Endothelial cell of umbilical vein (primary cell): Measurements from ENCODE around the gene MAPK8. TPM values are rescaled to one million over a fixed set of nuclear protein-coding genes. Genes with fewer than 3 reads are reported as not detected.

ENCODE experiments used
- BruUV-seq: library from RNA; stranded (reverse); fragments of 400-500 nt; replicated peaks from 2 replicates; lab custom pipeline; 2021; lab: Mats Ljungman, UMichigan
- CTCF ChIA-PET: fragments of 300-600, 350-600 bp; sonication (Branson Sonifier 250); formaldehyde crosslinking; loops from one replicate; lab custom pipeline; 2021; ENCODE audit warnings: antibody characterized with exemption, inconsistent platforms; lab: Charles Lee
- POLR2A ChIA-PET: fragments of 300-600, 350-600 bp; sonication (Branson Sonifier 250); formaldehyde crosslinking; loops from one replicate; lab custom pipeline; 2021; ENCODE audit warnings: antibody characterized with exemption, inconsistent platforms; lab: Charles Lee
- DNase-seq: peaks from one replicate; pipeline ENCODE4 v3.0.0-alpha.2; 2011; ENCODE audit warnings: low read depth, low spot score
- FAIRE-seq: peaks from 2 replicates; lab custom pipeline; 2011; peaks lifted over from hg19 to GRCh38; lab: Jason Lieb, UNC
- H2AFZ ChIP-seq: 2 replicates; pipeline ENCODE4 v1.6.0; 2012; ENCODE audit warnings: low read depth, low read length, control low read depth, inconsistent platforms
- H3K27ac ChIP-seq: 2 replicates; pipeline ENCODE4 v1.5.1; 2011; ENCODE audit warnings: low read depth, mild to moderate bottlenecking, control low read depth, low read length, moderate library complexity; ENCODE audit not compliant: insufficient read depth
- H3K27me3 ChIP-seq, 2 experiments: 2 replicates each; pipeline versions ENCODE4 v1.6.0 to v1.6.1; 2011; ENCODE audit warnings: low read length in 2 of 2, mixed read lengths in 1 of 2; ENCODE audit not compliant: control insufficient read depth in 2 of 2, insufficient read depth in 2 of 2
- H3K36me3 ChIP-seq, 2 experiments: 2 replicates in 1 of 2; 3 replicates in 1 of 2; pipeline ENCODE4 v1.5.1; 2011; ENCODE audit warnings: low read length in 2 of 2, mild to moderate bottlenecking in 1 of 2, moderate library complexity in 1 of 2; ENCODE audit not compliant: control insufficient read depth in 2 of 2, insufficient read depth in 2 of 2; ENCODE audit errors: extremely low read depth in 1 of 2
- H3K4me1 ChIP-seq: 3 replicates; pipeline ENCODE4 v1.5.1; 2011; ENCODE audit warnings: mild to moderate bottlenecking, low read length; ENCODE audit not compliant: control insufficient read depth, insufficient read depth; ENCODE audit errors: extremely low read depth
- H3K4me2 ChIP-seq: 2 replicates; pipeline ENCODE4 v1.6.1; 2011; ENCODE audit warnings: low read length, control low read depth, mixed read lengths; ENCODE audit not compliant: insufficient read depth
- H3K4me3 ChIP-seq, 3 experiments: fragments of 200-600 bp in 1 of 3; sonication (generic), shearing (Covaris generic) in 1 of 3; replicated peaks in 1 of 3; 2 replicates each; pipeline ENCODE4 v1.5.1; 2011 to 2016; ENCODE audit warnings: control low read depth in 3 of 3, low read length in 3 of 3, mild to moderate bottlenecking in 2 of 3, inconsistent platforms in 1 of 3, low read depth in 1 of 3, moderate library complexity in 1 of 3; ENCODE audit not compliant: insufficient read depth in 1 of 3
- H3K79me2 ChIP-seq: 2 replicates; pipeline ENCODE4 v1.6.0; 2012; ENCODE audit warnings: low read length, inconsistent platforms; ENCODE audit not compliant: control insufficient read depth, insufficient read depth
- H3K9ac ChIP-seq: replicated peaks from 2 replicates; pipeline ENCODE3; 2011; ENCODE audit warnings: low read length, control low read depth; ENCODE audit not compliant: insufficient read depth; ENCODE audit errors: extremely low read depth
- H3K9me1 ChIP-seq: replicated peaks from 3 replicates; pipeline ENCODE4 v1.6.0; 2011; ENCODE audit warnings: mild to moderate bottlenecking, low read length; ENCODE audit not compliant: control insufficient read depth, insufficient read depth; ENCODE audit errors: extremely low read depth
- H3K9me3 ChIP-seq: replicated peaks from 2 replicates; pipeline ENCODE4 v1.5.1; 2012; ENCODE audit warnings: low read length, inconsistent platforms; ENCODE audit not compliant: control insufficient read depth, insufficient read depth
- H4K20me1 ChIP-seq: replicated peaks from 2 replicates; pipeline ENCODE3; 2011; ENCODE audit warnings: mild to moderate bottlenecking, low read length; ENCODE audit not compliant: control insufficient read depth, insufficient read depth; ENCODE audit errors: extremely low read depth
- CTCF ChIP-seq, 2 donors: IDR thresholded peaks; 1 replicate in 1 of 2; 2 replicates in 1 of 2; pipeline ENCODE4 v1.5.1; 2011; ENCODE audit warnings: low read length in 2 of 2, mild to moderate bottlenecking in 2 of 2, moderate library complexity in 2 of 2, control low read depth in 1 of 2, inconsistent platforms in 1 of 2, low read depth in 1 of 2; ENCODE audit not compliant: insufficient read depth in 1 of 2; ENCODE audit errors: extremely low read depth in 1 of 2
- EZH2 ChIP-seq: IDR thresholded peaks from 2 replicates; pipeline ENCODE4 v1.6.1; 2012; ENCODE audit warnings: borderline replicate concordance, low read depth, mild to moderate bottlenecking, moderate library complexity, low read length, inconsistent platforms; ENCODE audit not compliant: severe bottlenecking
- GATA2 ChIP-seq: IDR thresholded peaks from 2 replicates; pipeline ENCODE4 v1.7.0; 2011; ENCODE audit warnings: low read depth, mild to moderate bottlenecking, moderate library complexity, mixed read lengths, low read length; ENCODE audit not compliant: insufficient read length, insufficient read depth
- MAX ChIP-seq: IDR thresholded peaks from 2 replicates; pipeline ENCODE4 v1.6.1; 2011; ENCODE audit not compliant: insufficient read depth, insufficient read length
- MYC ChIP-seq: IDR thresholded peaks from one replicate; pipeline ENCODE4 v1.6.1; 2011; ENCODE audit warnings: mild to moderate bottlenecking, low read depth, low read length
- POLR2A ChIP-seq: IDR thresholded peaks from 2 replicates; pipeline ENCODE4 v1.6.1; 2012; ENCODE audit warnings: low read depth, mild to moderate bottlenecking, control low read depth, low read length
- dilution Hi-C: fragments of 300-500 bp; cut with MboI; formaldehyde crosslinking; loops from one replicate; pipeline ENCODE4 v1.15.0; 2019; ENCODE audit warnings: low sequenced_read_pairs; ENCODE audit not compliant: extremely low pct_ligation_motif_present
- intact Hi-C: fragments of 100-400 bp; cut with micrococcal nuclease; formaldehyde crosslinking; loops from one replicate; pipeline ENCODE4 v1.10.0; 2022
- polyA plus RNA-seq, 4 experiments: library from polyadenylated mRNA; depleted of rRNA in 3 of 4; stranded (reverse) in 3 of 4; unstranded in 1 of 4; fragments of >200 nt; gene quantifications; 2 replicates each; pipeline versions ENCODE4 v1.2.1 to v1.2.3, GENCODE V29; 2011 to 2012; ENCODE audit warnings: missing spikeins in 1 of 4
- total RNA-seq: library from RNA; stranded (reverse); gene quantifications from 2 replicates; pipeline ENCODE4 v1.2.3, GENCODE V29; 2021

MAPK8 gene
- total and polyA plus RNA-seq, 2 donors (not counting 3 experiments of a cell fraction or from before 2014, with no cell fraction given): 25.3 to 56.2 TPM

- intact Hi-C loops: no loop called here
- H4K20me1 ChIP-seq: peaks cover 5% of the 10 kb centered on the region
- CTCF ChIA-PET: interaction anchor here (1.1 kb wide), 1 partner anchor 18 kb away, joined by 3 read pairs; no protein-coding TSS in a partner anchor
Measured at GRCh38 chr10:48340734-48341133, 34.3 kb downstream of the MAPK8 start.

More at GRCh38 chr10:48340734-48341133, 34.3 kb downstream of the MAPK8 start:
- BruUV-seq: no TSS peak
- H3K9me3 ChIP-seq: no peaks in the 10 kb centered on the region
- no peak overlapping the region for H3K27ac ChIP-seq
- peaks cover 18% of the 10 kb centered on the region for H3K79me2 ChIP-seq
- H3K27me3 ChIP-seq: no peaks in the 10 kb centered on the region
- POLR2A ChIA-PET: no interaction called here
- no peaks in the 10 kb centered on the region for H3K36me3 ChIP-seq
- dilution Hi-C loops: no loop called here
- H3K4me2 ChIP-seq: no peak overlapping the region
- no peak overlapping the region for H2AFZ ChIP-seq
- no peaks in the 10 kb centered on the region for H3K4me1 ChIP-seq
- FAIRE-seq (no peak), DNase-seq (no peak)
- no peak overlapping the region for H3K4me3 ChIP-seq
- H3K9ac ChIP-seq: no peak overlapping the region
- no peaks in the 10 kb centered on the region for H3K9me1 ChIP-seq
- TF ChIP-seq MYC (no peak), GATA2 (no peak), CTCF (IDR thresholded peaks at IDR 0.05; ENCODE audit: extremely low read depth in 1 of 2, insufficient read depth in 1 of 2, low read depth in 1 of 2, low read length in 2 of 2) (no peak), MAX (no peak), POLR2A (no peak), EZH2 (no peak)
